ENCODE data around the gene MATK. TPM values are rescaled to one million over a fixed set of nuclear protein-coding genes. Genes with fewer than 3 reads are reported as not detected.
"Not testable (repeated sequence)": the region's sequence is repeated elsewhere in the genome, so short reads cannot be mapped to it uniquely, and the experiment has no call there.

The MATK gene
- total RNA-seq, 3 donors from 2014 or later, result 1.8 to 5.6 (median 5.2) TPM

GRCh38 chr19:3819989-3820388 lies 33.8 kb upstream of the MATK start:
- Histone ChIP-seq H3K9me3 (no peaks in the 10 kb centered on the region), H3K27me3 (peaks cover 0 to 19% of the 10 kb centered on the region in 2 donors), H3K4me1 (no peaks in the 10 kb centered on the region), H3K27ac (no peak overlapping the region), H3K4me3 (no peak overlapping the region), H3K36me3 (no peaks in the 10 kb centered on the region)
- intact Hi-C loops (cut with DNase I; ENCODE audit: low total_unique reads), result no loop called here
- TF ChIP-seq POLR2A (IDR thresholded peaks at IDR 0.05) (no peak), POLR2AphosphoS5 (IDR thresholded peaks at IDR 0.05) (no peak)
- TF ChIP-seq, protein P1, sequence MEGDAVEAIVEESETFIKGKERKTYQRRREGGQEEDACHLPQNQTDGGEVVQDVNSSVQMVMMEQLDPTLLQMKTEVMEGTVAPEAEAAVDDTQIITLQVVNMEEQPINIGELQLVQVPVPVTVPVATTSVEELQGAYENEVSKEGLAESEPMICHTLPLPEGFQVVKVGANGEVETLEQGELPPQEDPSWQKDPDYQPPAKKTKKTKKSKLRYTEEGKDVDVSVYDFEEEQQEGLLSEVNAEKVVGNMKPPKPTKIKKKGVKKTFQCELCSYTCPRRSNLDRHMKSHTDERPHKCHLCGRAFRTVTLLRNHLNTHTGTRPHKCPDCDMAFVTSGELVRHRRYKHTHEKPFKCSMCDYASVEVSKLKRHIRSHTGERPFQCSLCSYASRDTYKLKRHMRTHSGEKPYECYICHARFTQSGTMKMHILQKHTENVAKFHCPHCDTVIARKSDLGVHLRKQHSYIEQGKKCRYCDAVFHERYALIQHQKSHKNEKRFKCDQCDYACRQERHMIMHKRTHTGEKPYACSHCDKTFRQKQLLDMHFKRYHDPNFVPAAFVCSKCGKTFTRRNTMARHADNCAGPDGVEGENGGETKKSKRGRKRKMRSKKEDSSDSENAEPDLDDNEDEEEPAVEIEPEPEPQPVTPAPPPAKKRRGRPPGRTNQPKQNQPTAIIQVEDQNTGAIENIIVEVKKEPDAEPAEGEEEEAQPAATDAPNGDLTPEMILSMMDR (IDR thresholded peaks at IDR 0.05), result no peak
- no peak for DNase-seq (ENCODE audit: low spot score in 2 of 2)

DNA sequence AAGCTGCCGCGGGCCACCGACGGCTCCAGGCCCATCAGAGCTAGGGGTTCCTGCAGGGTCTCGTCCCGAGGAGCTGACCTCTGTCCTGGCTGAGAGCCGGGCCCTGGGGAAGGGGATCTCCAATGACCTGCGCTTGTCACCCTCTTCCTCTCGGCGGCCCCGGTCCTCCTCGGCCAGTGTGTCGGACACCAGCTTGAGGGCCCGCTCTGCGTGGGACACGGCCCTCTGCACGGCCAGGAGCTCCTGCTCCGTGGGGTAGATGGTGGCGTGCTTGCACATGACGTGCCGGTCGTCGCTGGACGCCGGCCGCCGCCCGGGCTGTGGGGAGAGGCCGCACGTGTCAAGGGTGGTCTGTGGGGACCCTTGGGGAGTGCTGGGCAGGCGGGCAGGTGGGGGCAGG lies 32.7 kb upstream of the MATK start:
- no peaks in the 10 kb centered on the region for H3K9me3 ChIP-seq
- no peak overlapping the region for H3K4me3 ChIP-seq
- H3K27me3 ChIP-seq, result peaks cover 0 to 16% of the 10 kb centered on the region in 2 donors
- no peak overlapping the region for H3K27ac ChIP-seq
- intact Hi-C loops (cut with DNase I; ENCODE audit: low total_unique reads), result no loop called here
- no peaks in the 10 kb centered on the region for H3K36me3 ChIP-seq
- no peak for TF ChIP-seq POLR2A (IDR thresholded peaks at IDR 0.05)
- TF ChIP-seq, protein P1 (IDR thresholded peaks at IDR 0.05), result no peak
- TF ChIP-seq POLR2AphosphoS5 (IDR thresholded peaks at IDR 0.05), result no peak
- DNase-seq (ENCODE audit: low spot score in 2 of 2), result no peak
- H3K4me1 ChIP-seq, result no peaks in the 10 kb centered on the region

DNA sequence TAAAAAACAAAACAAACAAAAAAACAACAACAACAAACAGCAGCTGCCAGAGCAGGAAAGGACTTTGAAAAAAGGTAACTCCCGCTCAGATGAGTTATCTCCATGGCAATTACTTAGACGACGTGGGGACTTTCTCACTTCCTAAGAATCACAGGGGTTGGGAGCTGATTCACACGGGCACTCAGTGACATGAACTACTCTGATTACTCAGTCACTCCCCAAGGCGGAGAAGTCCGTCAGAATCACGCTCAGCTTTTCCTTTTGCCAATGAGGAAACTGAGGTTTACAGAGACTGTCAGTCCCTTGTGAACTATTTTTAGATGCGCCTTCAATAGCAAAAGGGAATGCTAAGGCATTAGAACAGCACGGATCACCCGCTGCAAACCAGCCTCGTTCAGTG lies 32.3 kb upstream of the MATK start:
- Histone ChIP-seq H3K4me3 (no peak overlapping the region), H3K4me1 (no peaks in the 10 kb centered on the region), H3K36me3 (no peaks in the 10 kb centered on the region), H3K27me3 (peaks cover 0 to 12% of the 10 kb centered on the region in 2 donors), H3K9me3 (no peaks in the 10 kb centered on the region), H3K27ac (no peak overlapping the region)
- no peak for DNase-seq (ENCODE audit: low spot score in 2 of 2)
- TF ChIP-seq, protein P1 (IDR thresholded peaks at IDR 0.05), result no peak
- no peak for TF ChIP-seq POLR2AphosphoS5 (IDR thresholded peaks at IDR 0.05)
- TF ChIP-seq POLR2A (IDR thresholded peaks at IDR 0.05), result no peak
- intact Hi-C loops (cut with DNase I; ENCODE audit: low total_unique reads), result no loop called here

DNA sequence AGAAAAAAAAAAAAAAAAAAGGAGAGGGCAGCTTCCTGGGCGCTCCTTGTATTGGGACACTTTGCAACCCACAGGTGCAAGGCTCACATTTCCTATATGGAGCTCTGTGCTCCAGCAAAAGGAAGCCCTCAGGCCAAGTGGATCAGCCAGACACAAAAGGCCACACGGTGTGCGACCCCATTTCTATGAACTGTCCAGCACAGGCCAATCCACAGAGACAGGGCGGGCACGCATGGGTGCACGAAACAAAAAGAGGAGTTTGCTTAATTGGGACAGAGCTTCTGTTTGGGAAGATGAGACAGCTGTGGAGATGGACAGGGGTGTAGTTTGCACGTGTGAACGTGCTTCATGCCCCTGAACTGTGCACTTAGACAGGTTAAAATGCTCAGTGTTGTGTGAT lies 31.6 kb upstream of the MATK start:
- intact Hi-C loops (cut with DNase I; ENCODE audit: low total_unique reads), result no loop called here

GRCh38 chr19:3816566-3817218 lies 30.5 kb upstream of the MATK start:
- Histone ChIP-seq H3K27me3 (no peaks in the 10 kb centered on the region), H3K9me3 (no peaks in the 10 kb centered on the region), H3K36me3 (no peaks in the 10 kb centered on the region), H3K27ac (no peak overlapping the region), H3K4me3 (no peak overlapping the region), H3K4me1 (no peaks in the 10 kb centered on the region)
- no peak for DNase-seq (ENCODE audit: low spot score in 2 of 2)
- TF ChIP-seq POLR2A (IDR thresholded peaks at IDR 0.05) (no peak), POLR2AphosphoS5 (IDR thresholded peaks at IDR 0.05) (no peak)
- intact Hi-C loops (cut with DNase I; ENCODE audit: low total_unique reads), result no loop called here

More for the DNA sequence above, 31.6 kb upstream of the MATK start:
- no peak overlapping the region for H3K27ac ChIP-seq
- H3K4me3 ChIP-seq, result no peak overlapping the region
- no peak for TF ChIP-seq POLR2AphosphoS5 (IDR thresholded peaks at IDR 0.05)
- peaks cover 0 to 5% of the 10 kb centered on the region in 2 donors for H3K27me3 ChIP-seq
- H3K9me3 ChIP-seq, result no peaks in the 10 kb centered on the region
- DNase-seq (ENCODE audit: low spot score in 2 of 2), result no peak
- H3K36me3 ChIP-seq, result no peaks in the 10 kb centered on the region
- H3K4me1 ChIP-seq, result no peaks in the 10 kb centered on the region

DNA sequence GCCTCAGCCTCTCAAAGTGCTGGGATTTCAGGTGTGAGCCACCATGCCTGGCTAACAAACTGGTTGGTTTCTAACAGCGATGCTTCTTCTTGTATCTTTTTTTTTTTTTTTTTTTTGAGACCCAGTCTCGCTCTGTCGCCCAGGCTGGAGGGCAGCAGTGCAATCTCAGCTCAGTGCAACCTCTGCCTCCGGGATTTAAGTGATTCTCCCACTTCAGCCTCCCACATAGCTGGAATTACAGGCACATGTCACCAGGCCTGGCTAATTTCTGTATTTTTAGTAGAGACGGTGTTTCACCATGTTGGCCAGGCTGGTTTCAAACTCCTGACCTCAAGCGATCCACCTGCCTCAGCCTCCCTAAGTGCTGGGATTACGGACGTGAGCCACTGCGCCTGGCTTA lies 30.0 kb upstream of the MATK start:
- H3K27me3 ChIP-seq; H3K9me3 ChIP-seq; H3K27ac ChIP-seq; intact Hi-C loops (cut with DNase I; ENCODE audit: low total_unique reads); H3K4me1 ChIP-seq; DNase-seq (ENCODE audit: low spot score in 2 of 2); H3K4me3 ChIP-seq; H3K36me3 ChIP-seq: not testable (repeated sequence)
